Mucosa of gallbladder (tissue), 1 donor: Measurements from ENCODE around the gene SV2B. TPM values are rescaled to one million over a fixed set of nuclear protein-coding genes. Genes with fewer than 3 reads are reported as not detected.
"Not testable (repeated sequence)": the region's sequence is repeated elsewhere in the genome, so short reads cannot be mapped to it uniquely, and the experiment has no call there.

Experiments
- DNase-seq: peaks from one replicate; pipeline ENCODE4 v3.0.0-alpha.2; 2020; ENCODE audit warnings: low spot score
- total RNA-seq: library from RNA; stranded (reverse); gene quantifications from one replicate; pipeline ENCODE4 v1.2.1, GENCODE V29; 2021
- donor health status: DM: no; HTN: no; CAD: no.

SV2B gene, protein sequence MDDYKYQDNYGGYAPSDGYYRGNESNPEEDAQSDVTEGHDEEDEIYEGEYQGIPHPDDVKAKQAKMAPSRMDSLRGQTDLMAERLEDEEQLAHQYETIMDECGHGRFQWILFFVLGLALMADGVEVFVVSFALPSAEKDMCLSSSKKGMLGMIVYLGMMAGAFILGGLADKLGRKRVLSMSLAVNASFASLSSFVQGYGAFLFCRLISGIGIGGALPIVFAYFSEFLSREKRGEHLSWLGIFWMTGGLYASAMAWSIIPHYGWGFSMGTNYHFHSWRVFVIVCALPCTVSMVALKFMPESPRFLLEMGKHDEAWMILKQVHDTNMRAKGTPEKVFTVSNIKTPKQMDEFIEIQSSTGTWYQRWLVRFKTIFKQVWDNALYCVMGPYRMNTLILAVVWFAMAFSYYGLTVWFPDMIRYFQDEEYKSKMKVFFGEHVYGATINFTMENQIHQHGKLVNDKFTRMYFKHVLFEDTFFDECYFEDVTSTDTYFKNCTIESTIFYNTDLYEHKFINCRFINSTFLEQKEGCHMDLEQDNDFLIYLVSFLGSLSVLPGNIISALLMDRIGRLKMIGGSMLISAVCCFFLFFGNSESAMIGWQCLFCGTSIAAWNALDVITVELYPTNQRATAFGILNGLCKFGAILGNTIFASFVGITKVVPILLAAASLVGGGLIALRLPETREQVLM
- total RNA-seq = 0.35 TPM

DNA sequence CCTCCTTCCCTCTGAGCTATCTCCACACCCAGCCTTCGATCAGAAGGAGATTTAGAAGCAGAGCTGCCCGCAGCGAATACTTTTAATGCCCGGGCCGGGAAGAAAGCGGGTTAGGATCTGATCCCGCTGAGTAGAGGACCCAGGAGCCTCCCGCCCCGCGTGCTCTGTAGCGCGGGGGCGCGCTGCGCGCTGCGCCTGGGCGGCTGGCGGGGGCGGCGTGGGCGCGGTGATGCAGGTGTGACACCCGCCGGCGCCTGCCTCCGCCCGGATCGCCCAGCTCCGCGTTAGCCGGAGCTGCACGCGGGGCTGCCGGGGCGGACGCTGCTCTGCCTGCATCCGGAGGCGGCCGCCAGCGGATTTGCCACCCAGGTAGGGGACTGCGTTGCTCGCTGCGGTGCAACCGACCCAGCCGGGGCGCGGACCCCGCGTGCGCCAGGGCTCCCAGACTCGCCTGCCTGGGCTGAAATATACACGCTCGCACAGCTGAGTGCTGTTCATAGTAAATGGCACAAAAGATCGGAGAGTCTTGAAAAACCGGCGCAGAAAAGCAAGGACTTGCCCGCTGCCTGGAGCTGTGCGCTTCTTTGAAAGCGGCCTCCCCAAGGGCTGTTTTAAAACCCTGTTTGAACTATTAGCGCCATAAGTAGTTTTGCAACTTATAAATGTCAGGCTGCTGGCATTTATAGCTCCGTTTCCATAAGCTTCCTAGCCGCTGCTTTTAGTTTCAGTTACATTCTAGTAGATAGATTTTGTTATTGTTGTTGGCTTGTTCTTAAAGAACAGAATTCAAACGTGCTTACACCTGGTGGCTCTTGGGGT lies at the start of gene SV2B:
Gene SV2B, plus strand, starts transcription at position 263 of the 819 bp plus-strand sequence. CDS start 126,007 bp downstream, outside the sequence.
- no peak for DNase-seq

DNA sequence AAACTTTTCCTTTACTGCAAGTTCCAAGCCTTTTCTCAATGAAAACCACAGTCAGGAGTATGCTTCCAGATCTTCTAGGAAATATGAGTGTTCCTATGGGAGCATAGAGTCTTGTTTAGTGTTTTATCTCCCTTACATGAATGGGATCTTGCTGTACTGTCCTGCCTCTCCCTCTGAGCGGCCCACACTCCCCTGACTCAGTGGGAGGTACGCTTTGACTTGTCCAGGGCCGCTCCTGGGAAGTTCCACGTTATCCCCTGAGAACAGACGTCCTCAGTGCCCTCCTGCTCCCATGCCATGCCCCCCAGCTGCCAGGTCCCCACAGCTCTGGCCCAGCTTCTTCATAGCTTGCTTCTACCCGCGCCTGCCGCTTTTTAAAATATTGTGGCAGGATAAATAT lies 48.8 kb upstream of the SV2B start:
- no peak for DNase-seq

DNA sequence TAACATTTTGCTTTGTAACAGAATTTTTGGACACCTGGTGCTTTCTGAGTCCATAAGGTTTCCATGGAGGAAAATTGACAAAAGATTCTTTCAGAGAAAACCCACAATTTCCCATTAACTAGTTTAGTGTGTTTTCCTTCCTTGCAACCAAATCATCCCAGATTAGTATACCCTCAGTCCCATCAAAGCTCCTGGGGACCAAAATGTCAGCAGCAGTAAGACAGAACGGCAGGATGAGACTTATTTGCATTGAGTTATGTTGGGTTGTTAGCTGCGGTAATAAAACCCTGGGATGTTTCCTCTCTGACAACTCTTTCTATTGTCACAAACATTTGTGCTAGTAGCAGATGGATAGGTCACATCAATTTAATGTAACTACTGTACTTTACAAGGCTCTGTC lies 45.2 kb upstream of the SV2B start:
- DNase-seq = no peak

DNA sequence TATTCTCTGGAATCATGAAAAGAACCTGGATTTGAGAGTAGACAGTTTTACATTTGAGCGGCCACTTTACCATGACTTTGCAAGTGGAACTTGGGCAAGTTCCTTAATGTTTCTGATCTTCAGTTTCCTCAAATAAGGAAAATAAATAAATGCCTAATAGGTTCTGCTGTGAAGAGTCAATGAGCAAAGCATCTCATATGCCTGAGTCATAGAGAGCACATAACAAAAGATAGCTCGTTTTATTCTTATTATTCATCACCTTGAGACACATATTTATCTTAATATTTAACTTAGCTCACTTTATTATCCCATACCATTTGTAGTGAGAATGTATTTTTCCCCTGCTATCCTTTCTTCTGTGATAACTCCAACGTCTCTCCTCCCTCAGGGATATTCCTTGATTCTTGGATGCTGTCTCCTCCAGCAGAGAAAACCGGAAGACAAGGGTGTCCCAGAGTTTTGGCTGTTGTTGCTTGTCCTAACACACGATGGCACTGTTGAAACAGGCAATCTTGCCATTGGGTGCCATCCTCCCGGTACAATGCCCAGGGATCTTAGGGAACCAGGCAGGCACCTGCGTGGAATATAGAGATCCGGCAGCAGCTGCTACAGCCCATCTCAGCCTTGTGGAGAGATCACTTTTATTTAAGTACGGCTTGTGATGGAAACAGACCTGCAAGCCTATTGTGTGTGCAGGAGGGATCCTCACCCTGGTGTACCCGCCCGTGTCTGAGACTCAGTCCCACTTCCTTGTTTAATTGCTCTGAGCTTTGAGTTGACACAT lies 44.3 kb upstream of the SV2B start:
- DNase-seq = peak; percentile 61

DNA sequence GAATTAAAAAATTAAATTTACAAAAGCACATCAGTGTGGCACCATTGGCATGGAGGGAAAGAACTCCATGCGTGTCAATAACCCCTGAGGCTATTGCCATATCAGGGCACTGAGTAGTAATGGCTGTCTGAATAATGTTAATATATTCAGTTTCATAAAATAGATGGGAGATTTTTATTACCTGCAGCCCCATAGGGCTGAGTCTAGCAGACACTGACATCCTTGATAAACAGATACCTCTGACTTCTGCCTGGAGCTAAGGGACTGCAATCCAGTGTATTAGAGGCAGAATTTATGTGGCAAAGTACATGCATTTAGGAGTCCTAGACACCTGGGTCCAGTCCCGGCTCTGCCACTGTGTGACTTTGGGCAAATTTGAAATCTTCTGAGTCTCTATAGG lies 38.8 kb upstream of the SV2B start:
- no peak for DNase-seq

DNA sequence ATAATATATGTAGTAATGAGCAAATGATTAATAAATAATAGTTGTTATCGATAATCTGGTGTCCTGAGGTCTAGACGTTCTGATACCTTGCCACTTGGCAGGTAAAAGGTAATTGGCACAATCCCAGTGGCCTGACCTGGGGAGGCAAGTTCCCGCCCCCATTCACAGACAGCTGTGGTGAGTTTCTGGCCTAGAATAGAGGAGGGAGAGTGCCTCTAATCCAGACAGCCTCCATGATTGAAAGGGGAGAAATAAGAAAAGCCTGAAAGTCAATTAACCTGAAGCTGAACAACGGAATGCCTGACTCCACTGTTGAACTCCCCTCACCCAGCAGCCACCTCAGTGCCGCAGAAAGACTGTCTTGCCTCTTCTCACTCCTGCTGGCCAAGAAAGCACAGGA lies 38.1 kb upstream of the SV2B start:
- DNase-seq = no peak

DNA sequence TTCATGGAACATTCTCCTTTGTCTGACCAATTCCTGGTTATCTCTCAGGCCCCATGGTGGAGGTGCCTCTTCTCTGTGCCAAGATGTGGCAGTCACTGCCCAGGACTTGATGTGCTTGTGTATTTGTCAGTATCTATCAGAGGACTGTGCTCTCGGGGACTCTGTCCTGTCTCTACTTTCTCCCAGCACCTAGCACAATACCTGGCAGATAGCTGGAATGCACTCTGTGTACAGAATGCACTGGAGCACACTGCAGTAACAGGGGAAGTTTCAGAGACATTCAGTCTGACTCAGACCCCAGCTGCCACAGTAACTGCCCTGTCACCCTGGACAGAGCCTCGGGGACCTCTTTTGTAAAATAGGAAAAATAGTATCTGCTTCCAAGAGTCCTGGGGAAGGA lies 34.6 kb upstream of the SV2B start:
- no peak for DNase-seq

DNA sequence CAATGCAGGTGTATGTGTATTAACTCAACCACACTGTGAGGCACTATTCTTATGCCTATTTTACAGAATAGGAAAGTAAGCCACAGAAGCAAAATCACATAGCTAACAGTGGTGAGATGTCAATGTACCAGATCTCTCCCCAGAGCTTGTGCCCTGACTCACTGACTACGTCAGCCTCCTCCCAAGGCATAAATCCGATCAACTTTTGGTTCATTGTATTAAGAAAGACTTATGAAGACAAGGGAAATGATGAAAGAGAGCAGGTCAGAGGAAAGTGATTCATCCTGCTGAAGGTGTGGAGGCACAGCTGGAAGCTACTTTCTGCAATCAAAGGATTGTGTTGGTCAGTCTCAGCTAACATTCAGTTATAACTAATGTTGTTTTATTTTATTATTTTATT lies 33.0 kb upstream of the SV2B start:
- no peak for DNase-seq

DNA sequence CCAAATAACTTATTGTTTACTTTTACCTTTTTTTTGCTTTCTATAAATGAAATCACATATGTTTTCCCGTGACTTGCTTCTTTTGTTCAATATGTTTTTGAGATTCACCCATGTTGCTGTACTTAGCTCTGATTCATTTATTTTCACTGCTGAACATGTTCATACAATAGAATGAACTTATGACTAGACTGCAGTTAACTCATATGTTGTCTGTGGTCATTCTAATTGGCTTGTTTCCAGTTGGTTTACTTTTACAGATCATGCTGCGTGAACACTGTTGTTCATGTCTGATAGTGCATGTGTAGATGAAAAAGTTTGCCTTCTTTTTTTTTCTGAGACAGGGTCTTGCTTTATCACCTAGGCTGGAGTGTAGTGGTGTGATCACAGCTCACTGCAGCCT lies 31.6 kb upstream of the SV2B start:
- DNase-seq = no peak

DNA sequence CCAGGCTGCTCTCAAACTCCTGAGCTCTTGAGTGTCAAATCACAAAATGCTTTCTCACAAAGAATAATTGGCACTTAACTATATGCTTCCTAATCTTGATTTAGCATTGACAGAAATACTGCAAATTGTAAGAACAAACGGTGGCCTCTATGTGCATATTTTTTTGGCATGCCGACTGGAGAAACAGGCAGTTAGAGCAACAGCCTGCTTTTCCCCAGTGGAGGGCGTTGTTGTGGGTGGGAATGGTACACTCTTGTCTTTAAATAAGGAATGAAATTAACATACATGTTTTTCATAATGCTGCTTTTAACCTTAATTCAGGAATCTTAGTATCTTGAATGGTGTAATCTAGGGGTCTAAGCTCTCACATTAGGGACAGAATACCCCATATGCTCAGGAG lies 31.1 kb upstream of the SV2B start:
- DNase-seq = no peak

DNA sequence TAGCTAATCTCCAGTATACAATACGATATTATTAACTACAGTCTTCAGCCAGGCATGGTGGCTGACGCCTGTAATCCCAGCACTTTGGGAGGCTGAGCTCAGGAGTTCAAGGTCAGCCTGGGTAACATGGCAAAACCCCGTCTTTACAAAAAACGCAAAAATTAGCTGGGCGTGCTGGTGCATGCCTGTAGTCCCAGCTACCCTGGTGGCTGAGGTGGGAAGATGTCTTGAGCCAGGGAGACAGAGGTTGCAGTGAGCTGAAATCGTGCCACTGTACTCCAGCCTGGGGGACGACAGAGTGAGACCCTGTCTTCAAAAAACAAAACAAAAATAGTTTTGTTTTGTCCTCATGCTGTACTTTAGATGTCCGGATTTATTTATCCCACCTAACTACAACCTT lies 29.2 kb upstream of the SV2B start:
- DNase-seq = no peak

DNA sequence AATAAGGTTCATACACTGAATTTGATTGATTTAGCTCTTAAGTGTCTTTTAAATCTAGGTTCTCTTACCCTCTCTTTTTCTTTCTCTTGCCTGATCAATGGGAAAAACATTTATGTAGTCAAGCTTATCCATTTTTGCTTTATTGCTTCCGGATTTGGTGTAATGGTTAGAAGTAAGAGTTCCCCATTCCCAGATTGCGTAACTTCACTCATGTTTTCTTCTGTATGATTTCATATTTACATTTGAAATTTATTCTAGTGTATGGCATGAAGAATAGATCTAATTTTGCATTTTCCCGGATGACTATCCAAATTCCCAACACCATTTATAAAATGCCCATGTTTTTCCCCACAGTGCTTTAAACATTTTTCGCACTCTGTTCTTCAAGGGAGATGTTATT lies 27.9 kb upstream of the SV2B start:
- DNase-seq = no peak

DNA sequence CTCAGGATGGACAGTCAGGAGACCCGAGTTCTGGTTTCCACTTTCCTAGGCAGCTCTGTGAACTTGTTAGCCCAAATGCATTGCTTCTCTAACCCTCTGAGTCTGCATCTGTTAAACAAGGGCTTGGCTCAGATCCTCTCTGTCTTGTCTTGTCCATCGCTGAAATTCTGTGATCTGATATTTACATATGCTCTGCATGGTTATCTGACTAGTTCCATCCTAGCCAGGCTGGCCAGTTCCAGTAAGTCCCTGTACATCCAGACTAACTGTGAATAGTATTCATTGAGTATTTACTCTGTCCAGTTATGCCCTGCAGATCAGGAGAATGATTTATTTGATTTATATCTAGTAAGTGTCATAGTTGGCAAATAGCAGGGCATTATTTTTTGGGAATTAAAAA lies 27.0 kb upstream of the SV2B start:
- no peak for DNase-seq

DNA sequence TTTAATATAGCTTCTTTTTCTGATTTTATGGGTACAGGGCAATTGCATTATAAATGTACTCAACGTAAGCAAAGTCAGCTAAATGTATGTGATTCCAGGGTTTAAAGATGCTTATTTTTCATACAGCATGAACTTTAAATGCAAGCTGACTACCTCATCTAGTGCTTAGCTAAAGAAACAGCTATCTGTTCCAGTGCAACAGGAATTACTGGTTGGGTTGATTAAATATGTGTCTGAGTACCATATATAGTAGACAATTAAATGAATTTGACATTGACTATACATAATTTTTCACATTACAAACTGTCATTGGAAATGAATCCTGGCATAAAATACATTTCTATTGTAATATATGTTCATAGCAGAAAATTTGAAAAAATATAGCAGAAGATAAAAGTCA lies 26.3 kb upstream of the SV2B start:
- no peak for DNase-seq

DNA sequence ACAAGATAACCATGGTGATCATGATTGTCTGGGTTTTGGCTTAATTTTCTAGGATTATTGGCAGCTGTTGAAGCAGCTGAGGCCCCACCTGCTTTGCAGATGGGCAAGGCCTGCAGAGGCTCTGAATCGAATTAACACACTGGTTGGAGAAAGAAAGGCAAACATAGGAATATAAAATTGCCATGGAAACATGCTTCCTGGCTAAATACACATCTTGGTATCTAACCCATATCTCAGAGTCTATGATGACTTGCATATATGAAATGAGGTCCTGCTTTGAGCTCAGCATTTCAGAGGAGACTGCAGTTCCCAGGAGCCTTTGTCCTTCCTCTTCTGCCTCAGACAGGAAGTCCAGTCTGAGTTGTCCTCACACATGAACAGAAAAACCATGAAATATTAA lies 24.3 kb upstream of the SV2B start:
- DNase-seq = no peak

DNA sequence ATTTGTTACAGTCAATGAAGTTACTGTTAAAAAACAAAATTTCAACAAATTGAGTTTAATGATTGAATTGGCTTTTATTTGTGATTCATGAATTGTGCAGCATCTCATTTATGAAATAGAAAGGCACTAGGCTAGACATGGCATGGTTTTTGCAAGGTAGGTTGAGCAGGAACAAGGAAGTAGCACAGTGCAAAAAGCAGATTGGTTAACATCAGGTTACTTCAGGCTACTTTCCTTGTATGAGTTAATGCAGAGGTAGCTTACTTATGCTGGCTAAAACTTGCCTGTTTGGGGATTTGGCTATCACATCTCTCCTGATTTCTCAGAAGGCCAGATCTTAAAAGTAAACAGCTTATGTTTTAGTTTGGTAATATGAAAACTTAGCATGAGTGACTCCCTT lies 23.0 kb upstream of the SV2B start:
- no peak for DNase-seq

DNA sequence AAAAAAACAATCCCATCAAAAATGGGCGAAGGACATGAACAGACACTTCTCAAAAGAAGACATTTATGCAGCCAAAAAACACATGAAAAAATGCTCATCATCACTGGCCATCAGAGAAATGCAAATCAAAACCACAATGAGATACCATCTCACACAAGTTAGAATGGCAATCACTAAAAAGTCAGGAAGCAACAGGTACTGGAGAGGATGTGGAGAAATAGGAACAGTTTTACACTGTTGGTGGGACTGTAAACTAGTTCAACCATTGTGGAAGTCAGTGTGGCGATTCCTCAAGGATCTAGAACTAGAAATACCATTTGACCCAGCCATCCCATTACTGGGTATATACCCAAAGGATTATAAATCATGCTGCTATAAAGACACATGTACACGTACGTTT lies 6.2 kb upstream of the SV2B start:
- DNase-seq = not testable (repeated sequence)

DNA sequence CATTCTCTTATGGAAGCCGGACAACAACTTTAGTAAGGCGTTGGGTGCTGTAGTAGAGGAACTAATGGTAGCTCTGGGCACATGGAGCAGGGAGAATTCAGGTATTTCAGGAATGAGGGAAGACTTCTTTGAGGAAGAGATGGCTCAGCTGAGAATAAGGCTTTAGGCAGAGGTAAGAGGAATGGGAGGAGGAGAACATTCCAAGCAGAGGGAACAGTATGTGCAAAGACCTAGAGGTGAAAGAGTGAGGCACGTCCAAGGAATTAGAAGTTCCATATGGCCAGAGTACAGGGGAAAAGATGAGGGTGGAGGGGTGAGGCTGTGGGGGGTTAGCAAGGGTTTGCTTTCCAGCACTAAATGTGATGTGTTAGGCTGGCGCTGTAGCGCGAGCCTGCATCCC lies 1.6 kb upstream of the SV2B start:
- DNase-seq = no peak

DNA sequence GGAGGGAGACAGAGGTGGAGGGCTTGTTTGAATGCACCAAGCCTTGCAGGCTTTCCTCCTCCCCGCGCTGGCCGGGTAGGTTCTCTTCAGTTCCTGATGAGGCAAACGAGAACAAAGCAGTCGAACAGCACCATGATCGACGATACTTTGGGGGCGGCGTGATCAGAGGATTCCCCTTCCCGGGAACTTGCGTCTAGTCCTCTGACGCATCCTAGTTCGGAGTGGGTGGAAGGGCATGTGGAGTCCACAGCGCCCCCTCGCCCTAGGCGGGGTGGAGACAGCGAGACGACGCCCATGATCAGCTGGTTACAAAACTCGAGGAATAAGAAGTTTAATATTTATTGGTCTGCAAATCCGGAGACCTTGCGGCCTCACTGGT lies 452 bp upstream of the SV2B start:
- DNase-seq = no peak

DNA sequence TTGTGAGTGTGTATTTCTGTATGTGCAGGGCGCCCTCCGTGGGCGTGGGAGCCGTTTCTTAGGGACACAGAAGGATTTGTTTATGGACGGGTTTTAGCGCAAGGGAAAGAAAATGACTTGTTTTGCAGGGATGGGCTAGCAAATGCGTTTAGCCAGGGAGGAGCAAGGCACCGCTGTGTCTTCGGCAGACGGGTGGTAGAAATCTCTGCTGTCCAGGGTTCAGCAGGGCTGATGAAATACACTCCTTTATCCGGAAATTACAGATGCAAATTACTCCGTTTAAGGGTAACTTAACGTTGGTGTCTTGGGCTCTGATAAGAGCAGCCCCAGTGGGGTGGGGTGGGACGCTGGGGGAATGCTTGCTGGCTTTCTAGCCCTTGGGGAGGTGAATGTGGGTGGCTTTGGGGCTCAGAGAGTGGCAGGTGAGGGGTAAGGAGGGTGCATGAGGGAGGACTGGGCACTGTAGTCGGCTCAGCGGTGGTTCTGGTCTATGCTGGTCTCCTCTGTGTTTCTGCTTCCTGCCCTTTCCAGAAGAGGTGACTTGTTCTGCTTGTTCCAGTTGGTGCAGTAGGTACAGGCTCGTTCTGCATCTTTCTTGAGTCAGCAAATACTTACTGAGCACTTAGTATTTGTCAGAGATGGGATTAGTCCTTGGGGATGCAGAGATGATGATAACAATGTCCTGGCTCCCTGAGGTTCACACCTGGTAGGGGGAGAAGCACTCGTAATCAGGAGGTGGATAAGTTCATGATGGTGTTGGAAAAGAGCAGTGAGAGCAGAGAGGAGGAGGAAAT lies 954 bp downstream of the SV2B start:
- DNase-seq = no peak

DNA sequence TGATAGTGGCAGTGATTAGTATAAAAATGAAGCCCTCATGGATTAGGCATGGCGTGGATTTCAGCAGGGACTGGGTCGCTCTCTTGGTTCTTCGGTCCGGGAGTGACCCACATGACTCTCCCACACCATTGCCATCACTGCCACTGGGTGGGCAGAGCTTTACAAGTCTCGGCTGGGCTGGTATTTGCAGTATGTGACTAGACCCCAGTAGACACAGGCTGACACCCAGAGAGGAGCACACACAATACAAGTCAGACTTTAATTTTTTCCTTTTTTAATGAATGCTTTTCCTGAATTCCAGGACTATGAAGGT lies 1.5 kb downstream of the SV2B start:
- no peak for DNase-seq
